Common myeloid progenitor, CD34-positive (primary cell): ENCODE measurements around the gene PDE8A.
"Not testable (repeated sequence)": the region's sequence is repeated elsewhere in the genome, so short reads cannot be mapped to it uniquely, and the experiment has no call there.

Source experiments
- CTCF ChIA-PET: fragments of 350-600 bp; sonication (Branson Sonifier 250); formaldehyde crosslinking; loops from one replicate; lab custom pipeline; 2021; ENCODE audit warnings: antibody characterized with exemption; lab: Charles Lee
- POLR2A ChIA-PET: fragments of 350-600 bp; sonication (Branson Sonifier 250); formaldehyde crosslinking; loops from one replicate; lab custom pipeline; 2021; ENCODE audit warnings: antibody characterized with exemption; lab: Charles Lee
- DNase-seq, 3 donors: peaks; one replicate each; pipeline versions ENCODE4 v3.0.0 to v3.0.0-alpha.2; 2013
- H3K27ac ChIP-seq, 2 experiments: 1 replicate in 1 of 2; 2 replicates in 1 of 2; pipeline ENCODE4 v1.7.0; 2013; ENCODE audit warnings: inconsistent platforms in 2 of 2, low read length in 2 of 2, mild to moderate bottlenecking in 2 of 2, low read depth in 1 of 2, moderate library complexity in 1 of 2; ENCODE audit not compliant: severe bottlenecking in 2 of 2, insufficient read depth in 1 of 2, poor library complexity in 1 of 2
- H3K27me3 ChIP-seq, 5 experiments: replicated peaks in 2 of 5; 1 replicate in 3 of 5; 2 replicates in 2 of 5; pipeline versions ENCODE4 v1.6.1 to v1.7.0; 2013; ENCODE audit warnings: low read length in 4 of 5, mild to moderate bottlenecking in 2 of 5, moderate library complexity in 2 of 5, inconsistent platforms in 1 of 5; ENCODE audit not compliant: insufficient read depth in 5 of 5, control insufficient read depth in 4 of 5
- H3K36me3 ChIP-seq, 4 experiments: 1 replicate in 2 of 4; 2 replicates in 2 of 4; pipeline versions ENCODE4 v1.6.1 to v1.7.0; 2013; ENCODE audit warnings: low read length in 3 of 4, control low read depth in 1 of 4, mild to moderate bottlenecking in 1 of 4; ENCODE audit not compliant: control insufficient read depth in 4 of 4, insufficient read depth in 4 of 4
- H3K4me1 ChIP-seq, 4 experiments: 1 replicate in 3 of 4; 2 replicates in 1 of 4; pipeline versions ENCODE4 v1.6.1 to v1.7.1; 2013; ENCODE audit warnings: low read length in 3 of 4, mild to moderate bottlenecking in 3 of 4, control low read depth in 1 of 4, inconsistent platforms in 1 of 4, moderate library complexity in 1 of 4; ENCODE audit not compliant: control insufficient read depth in 4 of 4, insufficient read depth in 4 of 4; ENCODE audit errors: control extremely low read depth in 1 of 4
- H3K4me3 ChIP-seq, 7 experiments: 1 replicate in 4 of 7; 2 replicates in 3 of 7; pipeline versions ENCODE4 v1.5.1 to v1.7.0; 2013; ENCODE audit warnings: mild to moderate bottlenecking in 7 of 7, low read length in 6 of 7, moderate library complexity in 6 of 7, inconsistent platforms in 2 of 7, low read depth in 2 of 7, control low read depth in 1 of 7; ENCODE audit not compliant: insufficient read depth in 4 of 7, control insufficient read depth in 1 of 7; ENCODE audit errors: extremely low read depth in 1 of 7
- H3K9me3 ChIP-seq, 5 experiments: 1 replicate in 4 of 5; 2 replicates in 1 of 5; pipeline versions ENCODE4 v1.6.1 to v1.7.1; 2013; ENCODE audit warnings: low read length in 4 of 5, mild to moderate bottlenecking in 2 of 5, inconsistent platforms in 1 of 5, low read depth in 1 of 5, moderate library complexity in 1 of 5; ENCODE audit not compliant: control insufficient read depth in 4 of 5, insufficient read depth in 2 of 5; ENCODE audit errors: control extremely low read depth in 1 of 5
- WGBS: methylation state at CpG from one replicate; pipeline ENCODE4 v1.1.5; 2013; ENCODE audit not compliant: insufficient coverage; 5-methylcytosine and 5-hydroxymethylcytosine counted together

Gene PDE8A

DNA sequence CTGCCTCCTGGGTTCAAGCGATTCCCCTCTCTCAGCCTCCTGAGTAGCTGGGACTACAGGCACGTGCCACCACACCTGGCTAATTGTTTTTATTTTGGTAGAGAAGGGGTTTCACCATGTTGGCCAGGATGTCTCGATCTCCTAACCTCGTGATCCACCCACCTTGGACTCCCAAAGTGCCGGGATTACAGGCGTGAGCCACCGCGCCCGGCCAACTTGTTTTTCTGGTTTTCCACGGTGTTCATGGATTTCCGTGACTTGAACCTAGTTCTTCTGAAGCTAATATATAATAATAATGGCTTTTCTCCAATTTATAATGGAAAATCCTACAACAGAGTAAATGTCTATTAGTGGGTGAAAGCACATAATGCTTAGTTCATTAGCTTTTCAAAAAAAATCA is 203.7 kb downstream of the PDE8A start:
- H3K4me1 ChIP-seq, DNase-seq, H3K9me3 ChIP-seq, H3K4me3 ChIP-seq, POLR2A ChIA-PET, H3K27me3 ChIP-seq, H3K27ac ChIP-seq, H3K36me3 ChIP-seq: not testable (repeated sequence)
- CTCF ChIA-PET = interaction anchor here (0.7 kb wide), 1 partner anchor 513 kb away, joined by 3 read pairs; no protein-coding TSS in a partner anchor
- 100% methylated on average over 1 of the region's 11 CpGs for WGBS

DNA sequence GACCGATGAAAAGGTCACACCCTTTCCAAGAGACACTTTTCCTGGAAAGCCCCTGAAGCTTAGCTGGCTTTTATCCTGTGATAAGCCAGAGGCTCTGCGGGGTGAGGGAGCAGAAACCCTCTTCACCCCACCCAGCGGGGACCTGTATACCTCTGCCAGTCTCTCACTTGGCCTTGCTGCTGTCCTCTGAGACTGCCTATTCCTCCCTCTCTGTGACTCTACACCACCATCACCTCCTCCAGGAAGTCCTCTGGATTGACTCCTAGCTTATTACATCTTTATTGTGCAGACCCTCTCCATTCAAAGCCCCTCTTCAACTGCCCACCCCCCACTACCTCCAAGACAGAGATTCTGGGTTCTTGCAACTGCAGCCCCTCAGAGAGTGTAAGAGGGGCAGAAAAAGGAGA is 206.5 kb downstream of the PDE8A start:
- H3K4me3 ChIP-seq, H3K36me3 ChIP-seq, DNase-seq, H3K27me3 ChIP-seq, CTCF ChIA-PET, H3K4me1 ChIP-seq, H3K9me3 ChIP-seq, POLR2A ChIA-PET, H3K27ac ChIP-seq: not testable (repeated sequence)
- WGBS = 100% methylated on average over 2 of the region's 3 CpGs
